GM11168 (cell line): ENCODE data around the gene MYH7B.

Experiments used
- in situ Hi-C: fragments of 300-500 bp; cut with MboI; formaldehyde crosslinking; loops from one replicate; pipeline ENCODE4 v1.12.0; 2022; ENCODE audit warnings: low sequenced_read_pairs; ENCODE audit not compliant: unreplicated experiment

MYH7B gene

DNA sequence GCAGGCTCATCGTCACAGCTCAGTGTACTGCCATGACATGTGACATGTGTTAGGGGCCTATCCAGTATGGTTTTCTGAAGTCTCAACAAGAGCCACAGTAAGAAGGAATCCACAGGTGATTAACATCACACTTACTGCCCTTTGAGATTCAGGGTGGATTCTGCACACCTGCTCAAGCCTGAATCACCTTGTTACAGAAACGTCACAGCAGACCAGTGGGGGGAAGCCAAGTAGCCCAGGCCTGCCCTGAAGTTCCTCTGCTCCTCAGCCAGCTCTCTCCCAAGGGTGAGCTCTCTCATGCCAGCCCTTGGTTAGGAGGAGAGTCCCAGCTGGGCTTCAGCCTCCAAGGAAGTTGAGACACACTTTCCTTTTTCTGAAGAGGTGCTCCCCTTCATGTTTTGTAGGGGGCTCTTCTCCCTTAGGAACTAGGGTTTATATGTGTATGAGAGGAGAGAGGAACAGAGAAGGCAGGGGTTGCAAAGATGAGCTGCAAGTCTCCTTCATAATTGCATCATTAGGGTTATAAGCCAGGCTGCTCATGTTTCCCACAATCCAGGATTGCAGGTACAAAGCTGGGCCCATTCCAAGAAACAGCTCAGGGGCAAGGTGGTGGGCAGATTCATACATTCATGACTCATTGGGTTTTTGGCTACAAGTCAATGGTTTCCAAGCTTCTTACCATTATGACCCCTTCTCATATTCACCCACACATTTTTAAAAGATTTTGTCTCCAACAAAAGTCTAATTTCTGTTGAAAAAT lies 11.7 kb upstream of the MYH7B start:
- in situ Hi-C loops: no loop called here

- in situ Hi-C loops: no loop called here
Observed at GRCh38 chr20:34945315-34946077, 10.2 kb upstream of the MYH7B start.

- in situ Hi-C loops: no loop called here
Observed at GRCh38 chr20:34946661-34947060, 9.0 kb upstream of the MYH7B start.

GRCh38 chr20:34947336-34947735 lies 8.3 kb upstream of the MYH7B start:
- in situ Hi-C loops: no loop called here

DNA sequence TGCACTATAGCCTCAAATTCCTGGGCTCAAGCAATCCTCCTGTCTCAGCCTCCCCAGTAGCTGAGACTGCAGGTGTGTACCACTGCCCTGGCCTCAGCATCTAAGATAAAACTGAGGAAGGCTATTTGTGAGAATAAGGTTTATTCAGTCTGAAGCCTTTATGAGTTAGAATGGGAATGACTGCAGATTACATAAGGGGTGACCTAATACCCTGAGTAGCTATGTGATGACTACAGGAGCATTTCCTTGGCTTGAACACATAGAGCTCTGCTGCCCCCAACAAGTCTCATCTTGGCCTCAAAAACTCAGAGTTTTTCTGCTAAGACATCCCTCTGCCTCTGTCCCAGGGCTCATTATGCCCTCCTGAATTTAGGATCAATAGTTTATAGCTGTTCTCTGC lies 7.6 kb upstream of the MYH7B start:
- in situ Hi-C loops: no loop called here

DNA sequence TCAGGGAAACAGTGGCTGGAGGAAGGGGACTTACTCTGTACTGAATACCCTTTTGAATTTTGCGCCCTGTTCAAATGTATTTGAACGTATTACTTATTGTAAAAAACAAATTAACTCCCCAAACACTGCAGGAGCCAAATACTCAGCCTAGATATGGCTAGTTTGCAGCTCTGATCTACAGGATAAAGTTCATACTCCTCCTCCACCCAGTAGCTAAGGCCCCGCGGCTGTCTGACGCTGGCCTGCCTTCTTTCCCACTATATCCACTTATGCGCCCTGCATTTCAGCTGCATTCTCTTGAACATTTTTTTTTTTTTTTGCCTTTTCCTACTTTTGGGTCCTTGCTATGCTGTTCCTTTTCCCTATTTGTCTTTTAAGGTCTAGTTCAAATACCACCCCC lies 6.5 kb upstream of the MYH7B start:
- in situ Hi-C loops: no loop called here

DNA sequence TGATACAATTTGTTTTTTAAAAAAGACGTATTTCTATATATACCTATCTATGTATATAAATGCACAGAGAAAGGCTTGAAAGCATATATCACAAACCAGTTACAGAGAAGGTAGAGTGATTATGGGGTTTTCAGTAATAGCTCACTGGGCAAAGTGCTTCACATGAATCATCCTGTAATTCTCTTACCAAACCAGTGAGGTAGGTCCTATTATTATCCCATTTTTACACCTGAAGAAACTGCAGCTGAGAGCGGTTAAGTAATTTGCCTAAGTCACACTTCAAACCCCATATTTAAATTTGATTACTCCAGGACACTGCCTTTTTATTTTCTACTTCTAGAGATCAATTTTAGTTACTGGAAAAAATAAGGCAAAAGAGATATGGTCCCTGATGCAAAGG lies 4.4 kb upstream of the MYH7B start:
- in situ Hi-C loops: no loop called here

DNA sequence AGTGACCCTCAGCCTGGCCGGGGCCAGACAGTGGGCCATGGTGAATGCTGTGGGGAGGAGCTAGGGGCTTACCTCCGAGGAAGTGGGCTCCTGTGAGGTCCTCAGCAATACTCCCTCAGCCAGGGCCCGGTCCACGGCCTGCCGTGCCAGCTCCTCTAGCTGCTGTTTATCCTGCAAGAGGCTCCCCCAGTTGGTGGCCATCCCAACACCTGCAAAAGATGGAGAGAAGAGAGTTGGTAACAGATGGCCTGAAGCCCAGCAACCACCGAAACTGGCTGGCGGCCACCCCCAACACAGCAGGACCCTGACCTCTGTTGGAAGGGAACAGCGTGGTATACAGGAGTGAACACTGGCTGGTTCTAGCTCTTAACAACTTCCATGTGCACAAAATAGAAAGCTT lies 4.0 kb upstream of the MYH7B start:
- in situ Hi-C loops: no loop called here

DNA sequence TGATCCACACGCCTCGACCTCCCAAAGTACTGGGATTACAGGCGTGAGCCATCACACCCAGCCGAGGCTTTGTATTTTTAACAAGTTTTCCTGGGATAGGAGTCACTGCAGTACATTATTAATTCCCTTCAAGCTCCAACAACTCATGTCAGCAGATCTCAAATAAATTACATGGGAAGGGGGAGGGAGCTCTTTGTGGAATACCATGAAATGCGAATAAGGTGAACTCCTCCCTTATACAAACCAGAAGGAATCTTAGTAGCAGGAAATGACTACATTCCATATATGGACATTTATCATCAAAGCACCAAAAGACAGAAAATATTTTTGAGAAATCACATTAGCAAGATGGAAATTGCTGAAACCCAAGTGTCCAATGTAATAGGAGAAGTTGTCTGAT lies 3.0 kb upstream of the MYH7B start:
- in situ Hi-C loops: no loop called here

DNA sequence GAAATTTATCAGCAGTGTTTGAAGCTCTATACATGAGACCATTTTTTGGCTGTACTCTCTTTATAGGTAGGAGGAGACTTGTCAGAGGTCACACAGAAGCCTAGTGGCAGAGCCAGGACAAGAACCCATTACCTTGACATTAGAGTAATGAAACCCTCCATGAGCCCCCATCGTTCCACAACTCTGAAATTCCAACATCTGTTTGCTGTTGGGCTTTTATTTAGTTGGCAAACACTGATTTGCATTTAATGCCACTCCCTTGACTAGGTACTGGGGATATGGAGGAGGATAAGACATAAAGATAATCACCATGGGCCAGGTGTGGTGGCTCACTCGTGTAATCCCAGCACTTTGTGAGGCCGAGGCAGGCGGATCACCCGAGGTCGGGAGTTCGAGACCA lies 1.7 kb upstream of the MYH7B start:
- in situ Hi-C loops: no loop called here

DNA sequence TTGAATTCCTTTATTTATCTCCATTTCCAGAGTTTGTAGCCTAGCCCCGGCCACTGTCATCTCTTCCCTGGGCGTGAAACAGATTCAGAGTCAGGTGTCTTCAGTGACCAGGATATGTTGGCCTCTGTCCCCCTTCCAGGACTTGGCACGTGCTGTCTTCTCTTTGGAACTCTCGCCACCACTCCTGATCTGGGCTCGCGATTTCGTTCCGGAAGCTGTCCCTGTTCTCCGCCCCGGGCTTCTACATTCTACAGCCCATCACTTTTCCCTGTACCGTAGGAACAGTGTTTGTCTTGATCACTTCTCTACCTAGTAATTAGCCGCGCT lies 801 bp upstream of the MYH7B start:
- in situ Hi-C loops: no loop called here

- in situ Hi-C loops: no loop called here
Observed at GRCh38 chr20:34956041-34956458, 382 bp downstream of the MYH7B start.

DNA sequence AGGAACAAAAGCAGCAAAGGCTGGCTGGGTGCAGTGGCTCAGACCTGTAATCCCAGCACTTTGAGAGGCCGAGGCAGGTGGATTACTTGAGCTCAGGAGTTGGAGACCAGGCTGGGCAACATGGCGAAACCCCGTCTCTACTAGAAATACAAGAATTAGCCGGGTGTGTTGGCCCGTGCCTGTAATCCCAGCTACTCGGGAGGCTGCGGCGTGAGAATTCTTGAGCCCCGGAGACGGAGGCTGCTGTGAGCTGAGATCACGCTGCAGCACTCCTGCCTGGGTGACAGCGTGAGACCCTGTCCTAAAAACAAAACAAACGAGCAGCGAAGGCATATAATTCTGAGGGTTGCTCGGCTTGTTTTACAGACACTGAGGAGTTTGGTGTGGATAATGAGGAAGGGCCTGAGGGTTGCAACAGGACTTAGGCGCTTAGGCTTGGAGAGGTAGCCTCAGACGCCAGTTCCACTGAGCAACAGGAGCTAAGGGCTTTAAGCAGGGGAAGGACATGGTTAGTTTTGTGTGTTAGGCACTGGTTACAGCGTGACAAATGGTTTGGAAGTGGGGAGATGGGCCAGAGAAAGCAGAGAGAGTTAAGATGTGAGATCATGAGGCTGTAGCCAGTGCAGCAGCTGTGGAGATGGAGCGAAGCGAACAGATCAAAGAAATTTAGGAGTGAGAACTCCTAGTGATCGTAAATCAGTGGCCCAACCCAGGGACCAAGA lies 1.2 kb downstream of the MYH7B start:
- in situ Hi-C loops: no loop called here

DNA sequence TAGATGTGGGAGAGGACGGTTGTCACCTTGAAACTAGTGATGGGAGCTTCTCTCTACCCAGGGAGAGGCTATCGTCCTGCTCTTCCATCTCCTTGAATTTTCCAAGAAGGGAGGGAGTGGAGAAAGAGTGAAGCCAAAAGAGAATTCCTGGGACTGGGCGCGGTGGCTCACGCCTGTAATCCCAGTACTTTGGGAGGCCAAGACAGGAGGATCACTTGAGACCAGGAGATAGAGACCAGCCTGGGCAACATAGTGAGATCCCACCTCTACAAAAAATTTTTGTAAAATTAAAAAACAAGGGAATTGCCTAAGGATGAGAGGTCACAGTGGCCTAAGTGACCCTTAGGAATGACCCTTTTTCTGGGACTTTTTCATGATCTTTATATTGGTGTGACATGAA lies 8.8 kb downstream of the MYH7B start:
- in situ Hi-C loops: loop anchor here (5.0 kb wide), 1 partner anchor 92 kb away; the partner anchor contains the start of gene GGT7

DNA sequence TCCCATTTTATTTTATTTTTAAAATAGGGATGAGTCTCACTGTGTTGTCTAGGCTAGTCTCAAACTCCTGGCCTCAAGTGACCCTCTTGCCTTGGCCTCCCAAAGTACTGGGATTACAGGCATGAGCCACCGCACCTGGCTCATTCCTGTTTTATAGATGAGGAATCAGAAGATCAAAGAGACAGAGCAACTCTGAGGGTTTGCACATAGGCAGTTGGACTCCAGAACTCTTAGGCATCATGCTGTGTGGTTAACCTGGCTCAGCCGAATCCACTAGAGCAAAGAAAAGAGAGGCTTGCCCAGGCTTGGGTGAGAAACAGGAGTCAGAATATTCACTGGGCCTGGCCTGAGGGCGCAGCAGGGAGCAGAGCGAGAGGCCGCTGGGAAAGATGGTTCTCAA lies 9.4 kb downstream of the MYH7B start:
- in situ Hi-C loops: no loop called here

- in situ Hi-C loops: no loop called here
Observed at GRCh38 chr20:34967421-34967820, 11.8 kb downstream of the MYH7B start.

DNA sequence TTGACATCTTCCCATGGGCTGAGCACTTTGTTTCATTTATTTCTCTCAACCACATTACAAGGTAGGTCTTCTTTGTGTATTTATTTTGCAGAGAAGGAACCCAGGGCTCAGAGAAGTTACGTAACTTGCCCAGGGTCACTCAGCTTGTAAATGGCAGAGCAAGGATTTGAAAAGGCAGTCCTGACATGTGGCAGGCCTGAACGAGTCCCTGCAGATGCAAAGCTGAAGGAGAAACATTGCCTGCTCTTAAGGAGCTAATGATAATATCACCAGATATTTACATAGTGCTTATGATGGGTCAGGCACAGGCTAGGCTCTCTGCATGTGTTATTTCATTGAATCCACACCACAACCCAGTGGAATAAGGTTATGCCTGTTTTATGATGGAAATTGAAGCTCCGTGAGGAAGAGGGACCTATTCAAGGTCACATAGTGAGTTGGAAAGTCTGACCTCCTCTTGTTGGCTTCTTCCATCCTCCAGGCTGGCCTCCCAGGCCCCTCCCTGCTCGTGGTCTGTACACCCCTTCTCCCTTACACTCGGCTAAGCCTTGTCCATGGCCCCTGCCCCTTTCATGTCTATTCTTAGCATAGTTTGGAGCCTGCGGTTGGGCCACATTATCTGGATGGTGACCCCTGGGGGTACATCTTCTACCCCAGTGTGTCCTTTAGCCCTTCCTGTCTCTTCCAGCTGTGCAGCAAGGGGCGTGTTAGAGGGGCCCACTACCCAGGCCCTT lies 12.5 kb downstream of the MYH7B start:
- in situ Hi-C loops: no loop called here

DNA sequence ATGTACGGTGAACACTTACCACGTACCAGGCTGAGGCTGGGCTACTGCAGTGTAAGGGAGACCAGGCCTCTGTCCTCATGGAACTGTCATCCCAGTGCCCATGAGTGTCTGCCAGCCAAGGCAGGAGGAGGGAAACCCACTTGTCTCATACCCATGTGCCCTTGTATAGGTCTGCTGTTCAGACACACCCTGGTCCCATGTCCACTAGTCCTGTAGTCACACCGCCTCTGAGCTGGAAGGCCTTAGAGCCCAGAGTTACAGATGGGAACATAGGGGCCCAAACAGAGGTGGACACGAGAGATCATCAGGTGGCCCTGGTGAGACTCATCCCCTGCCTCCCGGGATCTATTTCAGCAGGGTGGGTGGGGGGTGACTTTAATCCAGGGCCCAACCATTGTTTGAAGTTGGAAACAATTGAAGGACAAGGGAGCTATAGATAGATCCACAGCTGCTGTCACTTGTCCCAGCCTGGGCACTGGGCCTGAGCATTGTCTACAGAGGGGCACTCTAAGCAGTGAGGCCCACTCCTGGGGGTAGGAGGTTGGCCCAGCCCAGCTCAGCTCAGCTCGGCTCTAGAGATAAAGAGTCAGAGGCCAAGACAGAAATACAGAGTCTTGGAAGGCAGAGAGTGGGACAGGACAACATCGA lies 14.6 kb downstream of the MYH7B start:
- in situ Hi-C loops: loop anchor here (10.0 kb wide), 1 partner anchor 136 kb away; no protein-coding TSS in a partner anchor

GRCh38 chr20:34970846-34971560 lies 15.3 kb downstream of the MYH7B start:
- in situ Hi-C loops: loop anchor here (10.0 kb wide), 1 partner anchor 136 kb away; no protein-coding TSS in a partner anchor
